ENCODE data around the gene RGP1. TPM values are rescaled to one million over a fixed set of nuclear protein-coding genes. Genes with fewer than 3 reads are reported as not detected.

The RGP1 gene
- total RNA-seq, 1 donor from 2014 or later = 51.4 TPM

GRCh38 chr9:35790385-35791296, 41.6 kb downstream of the RGP1 start:
- peaks cover 14% of the 10 kb centered on the region for H3K27me3 Mint-ChIP-seq (ENCODE audit: unreplicated experiment)
- peaks cover 37% of the 10 kb centered on the region for H3K4me1 Mint-ChIP-seq (ENCODE audit: unreplicated experiment)
- H3K9me3 Mint-ChIP-seq (ENCODE audit: unreplicated experiment) = no peaks in the 10 kb centered on the region
- peak; percentile 85 for TF ChIP-seq CTCF (IDR thresholded peaks at IDR 0.05; ENCODE audit: unreplicated experiment)
- H3K27ac Mint-ChIP-seq (ENCODE audit: unreplicated experiment) = peak overlapping the region; percentile 83
- peak; percentile 72 for DNase-seq (ENCODE audit: low spot score)
- H3K36me3 Mint-ChIP-seq (ENCODE audit: low read depth, unreplicated experiment) = peaks cover 11% of the 10 kb centered on the region
- peak overlapping the region; percentile 86 for H3K4me3 Mint-ChIP-seq (ENCODE audit: unreplicated experiment)

- H3K9me3 Mint-ChIP-seq (ENCODE audit: unreplicated experiment) = no peaks in the 10 kb centered on the region
- peaks cover 8% of the 10 kb centered on the region for H3K36me3 Mint-ChIP-seq (ENCODE audit: low read depth, unreplicated experiment)
- peaks cover 12% of the 10 kb centered on the region for H3K27me3 Mint-ChIP-seq (ENCODE audit: unreplicated experiment)
- H3K27ac Mint-ChIP-seq (ENCODE audit: unreplicated experiment) = peak within 1 kb of the TSS; percentile 83
- DNase-seq (ENCODE audit: low spot score) = peak; percentile 31
- no peak for TF ChIP-seq CTCF (IDR thresholded peaks at IDR 0.05; ENCODE audit: unreplicated experiment)
- peaks cover 37% of the 10 kb centered on the region for H3K4me1 Mint-ChIP-seq (ENCODE audit: unreplicated experiment)
- H3K4me3 Mint-ChIP-seq (ENCODE audit: unreplicated experiment) = peak within 1 kb of the TSS; percentile 86
Observed at GRCh38 chr9:35791297-35791921, 42.3 kb downstream of the RGP1 start, which contains the start of gene NPR2. Gene NPR2 (plus strand): TSS chr9:35791591. CDS start chr9:35792409, 818 bp downstream.

- H3K36me3 Mint-ChIP-seq (ENCODE audit: low read depth, unreplicated experiment) = peaks cover 5% of the 10 kb centered on the region
- H3K9me3 Mint-ChIP-seq (ENCODE audit: unreplicated experiment) = no peaks in the 10 kb centered on the region
- no peak for DNase-seq (ENCODE audit: low spot score)
- no peak overlapping the region for H3K4me3 Mint-ChIP-seq (ENCODE audit: unreplicated experiment)
- peaks cover 12% of the 10 kb centered on the region for H3K27me3 Mint-ChIP-seq (ENCODE audit: unreplicated experiment)
- H3K4me1 Mint-ChIP-seq (ENCODE audit: unreplicated experiment) = peaks cover 37% of the 10 kb centered on the region
- no peak overlapping the region for H3K27ac Mint-ChIP-seq (ENCODE audit: unreplicated experiment)
- no peak for TF ChIP-seq CTCF (IDR thresholded peaks at IDR 0.05; ENCODE audit: unreplicated experiment)
Observed at GRCh38 chr9:35792024-35792813, 43.1 kb downstream of the RGP1 start.

- no peak for TF ChIP-seq CTCF (IDR thresholded peaks at IDR 0.05; ENCODE audit: unreplicated experiment)
- Mint-ChIP-seq H3K4me1 (ENCODE audit: unreplicated experiment) (peaks cover 37% of the 10 kb centered on the region), H3K36me3 (ENCODE audit: low read depth, unreplicated experiment) (peaks cover 5% of the 10 kb centered on the region), H3K27me3 (ENCODE audit: unreplicated experiment) (peaks cover 12% of the 10 kb centered on the region), H3K9me3 (ENCODE audit: unreplicated experiment) (no peaks in the 10 kb centered on the region), H3K27ac (ENCODE audit: unreplicated experiment) (no peak overlapping the region), H3K4me3 (ENCODE audit: unreplicated experiment) (no peak overlapping the region)
- DNase-seq (ENCODE audit: low spot score) = no peak
Observed at GRCh38 chr9:35792826-35793225, 43.7 kb downstream of the RGP1 start.
